HepG2 (cell line): ENCODE data around the gene CCDC33. TPM values are rescaled to one million over a fixed set of nuclear protein-coding genes. Genes with fewer than 3 reads are reported as not detected.

Experiments used
- ATAC-seq: fragments of 200-7000 bp; cut with Tn5 transposase; 3 replicates; pipeline ENCODE4 v1.9.1; 2020; ENCODE audit warnings: mild to moderate bottlenecking, moderate library complexity
- BruUV-seq: library from RNA; stranded (reverse); fragments of 400-500 nt; replicated peaks from 2 replicates; lab custom pipeline; 2021; lab: Mats Ljungman, UMichigan
- CTCF ChIA-PET: fragments of 300-600 bp; formaldehyde crosslinking; extraction: SDS; loops from one replicate; lab custom pipeline; 2021; ENCODE audit warnings: low total read pairs, inconsistent platforms, low intra/inter-chr PET ratio; lab: Yijun Ruan, JAX
- POLR2A ChIA-PET: fragments of 350-600 bp; sonication (Branson Sonifier 250); formaldehyde crosslinking; loops from one replicate; lab custom pipeline; 2020; ENCODE audit warnings: antibody characterized with exemption, inconsistent platforms; lab: Yijun Ruan, JAX
- DNase-seq: peaks from one replicate; pipeline ENCODE4 v3.0.0-alpha.2; 2015; ENCODE audit warnings: low spot score
- FAIRE-seq: peaks from 3 replicates; lab custom pipeline; 2011; peaks lifted over from hg19 to GRCh38; lab: Jason Lieb, UNC
- H2AFZ ChIP-seq: one replicate; pipeline ENCODE4 v1.6.1; 2011; ENCODE audit warnings: low read length, inconsistent platforms
- H3K27ac ChIP-seq: fragments of 300-600 bp; 3 replicates; pipeline ENCODE4 v1.8.0; 2011; ENCODE audit warnings: mixed run types, mild to moderate bottlenecking, mixed read lengths, low read length, inconsistent platforms; ENCODE audit not compliant: insufficient read depth; ENCODE audit errors: extremely low read length
- H3K27me3 ChIP-seq, 2 experiments: fragments of 200-600 bp in 1 of 2; 2 replicates in 1 of 2; 3 replicates in 1 of 2; pipeline versions ENCODE4 v1.6.0 to v1.8.0; 2011; ENCODE audit warnings: low read length in 2 of 2, mild to moderate bottlenecking in 2 of 2, moderate library complexity in 2 of 2, inconsistent platforms in 1 of 2; ENCODE audit not compliant: insufficient read depth in 2 of 2, control insufficient read depth in 1 of 2
- H3K36me3 ChIP-seq, 2 experiments: fragments of 200-600 bp in 1 of 2; replicated peaks in 1 of 2; 2 replicates in 1 of 2; 3 replicates in 1 of 2; pipeline versions ENCODE4 v1.5.1 to v1.8.0; 2011; ENCODE audit warnings: low read length in 2 of 2, inconsistent platforms in 1 of 2; ENCODE audit not compliant: insufficient read depth in 2 of 2, control insufficient read depth in 1 of 2
- H3K4me1 ChIP-seq: 2 replicates; pipeline ENCODE4 v1.5.1; 2012; ENCODE audit warnings: low read length, inconsistent platforms; ENCODE audit not compliant: insufficient read depth
- H3K4me2 ChIP-seq: 2 replicates; pipeline ENCODE4 v1.6.0; 2011; ENCODE audit warnings: low read depth, low read length, inconsistent platforms
- H3K4me3 ChIP-seq, 3 experiments: fragments of 200-600 bp in 1 of 3; sonication (generic), shearing (Covaris generic) in 1 of 3; replicated peaks in 1 of 3; 2 replicates each; pipeline ENCODE4 v1.5.1; 2011 to 2016; ENCODE audit warnings: low read length in 3 of 3, inconsistent platforms in 2 of 3, low read depth in 2 of 3, mild to moderate bottlenecking in 2 of 3, control low read depth in 1 of 3, mixed read lengths in 1 of 3; ENCODE audit not compliant: insufficient read depth in 1 of 3
- H3K79me2 ChIP-seq: one replicate; pipeline ENCODE4 v1.6.1; 2011; ENCODE audit warnings: low read length, inconsistent platforms; ENCODE audit not compliant: insufficient read depth
- H3K9ac ChIP-seq: 2 replicates; pipeline ENCODE4 v1.6.0; 2011; ENCODE audit warnings: mild to moderate bottlenecking, low read depth, low read length, inconsistent platforms; ENCODE audit not compliant: insufficient read depth
- H3K9me3 ChIP-seq: 2 replicates; pipeline ENCODE4 v1.5.1; 2012; ENCODE audit warnings: mild to moderate bottlenecking, low read length
- H4K20me1 ChIP-seq: 2 replicates; pipeline ENCODE4 v1.6.0; 2011; ENCODE audit warnings: inconsistent platforms, mild to moderate bottlenecking, low read length, moderate library complexity; ENCODE audit not compliant: insufficient read depth
- HHEX ChIP-seq: IDR thresholded peaks from 2 replicates; pipeline ENCODE4 v1.6.1; 2016; ENCODE audit warnings: control low read depth
- HNRNPL ChIP-seq: fragments of 200-400 bp; formaldehyde crosslinking; IDR thresholded peaks from 2 replicates; pipeline ENCODE4 v1.6.1; 2017; ENCODE audit warnings: mild to moderate bottlenecking, low read depth, low read length
- MIER2 ChIP-seq: IDR thresholded peaks from 2 replicates; pipeline ENCODE4 v1.6.1; 2016; ENCODE audit warnings: missing biosample characterization, missing genetic modification reagents
- PHF5A ChIP-seq: IDR thresholded peaks from one replicate; pipeline ENCODE4 v1.6.1; 2018; ENCODE audit warnings: low read depth, missing genetic modification reagents; ENCODE audit not compliant: unreplicated experiment
- RERE ChIP-seq: IDR thresholded peaks from 2 replicates; pipeline ENCODE4 v1.6.1; 2016; ENCODE audit warnings: low read depth, missing genetic modification reagents, missing compliant biosample characterization
- U2AF2 ChIP-seq: fragments of 200-400 bp; formaldehyde crosslinking; IDR thresholded peaks from 2 replicates; pipeline ENCODE4 v1.6.1; 2017; ENCODE audit warnings: low read depth, mild to moderate bottlenecking, low read length
- ZIK1 ChIP-seq: sonication (generic); formaldehyde crosslinking; IDR thresholded peaks from 2 replicates; pipeline ENCODE4 v1.5.0; 2020; ENCODE audit warnings: mild to moderate bottlenecking, low read depth, missing genetic modification reagents, borderline replicate concordance
- ZNF343 ChIP-seq: sonication (generic); formaldehyde crosslinking; IDR thresholded peaks from 2 replicates; pipeline ENCODE4 v1.4.0; 2020; ENCODE audit warnings: mild to moderate bottlenecking, missing genetic modification reagents
- ZNF672 ChIP-seq: sonication (generic); formaldehyde crosslinking; IDR thresholded peaks from 2 replicates; pipeline ENCODE4 v1.8.1; 2022; ENCODE audit warnings: missing genetic modification reagents
- WGBS: methylation state at CpG from one replicate; pipeline ENCODE4 v1.1.6; 2017; ENCODE audit warnings: low lambda C conversion rate; 5-methylcytosine and 5-hydroxymethylcytosine counted together
- in situ Hi-C: cut with HindIII; loops from 2 replicates; pipeline ENCODE4 v1.10.0; 2017; ENCODE audit warnings: low pct_unique_long_range_greater_than_20kb; ENCODE audit not compliant: extremely low pct_ligation_motif_present
- intact Hi-C: fragments of 100-400 bp; cut with micrococcal nuclease; formaldehyde crosslinking; loops from one replicate; pipeline ENCODE4 v1.10.0; 2022; ENCODE audit not compliant: unreplicated experiment
- polyA plus RNA-seq, 8 experiments: library from polyadenylated mRNA; depleted of rRNA in 3 of 8; stranded (reverse) in 7 of 8; unstranded in 1 of 8; fragments of >200 nt; fragmentation: Illumina TruSeq in 4 of 8; extraction: Trizol in 4 of 8; gene quantifications; 2 replicates each; pipeline versions ENCODE4 v1.2.1 to v1.2.3, GENCODE V29; 2011 to 2016; ENCODE audit warnings: low read depth in 4 of 8, missing spikeins in 1 of 8, mixed read lengths in 1 of 8; ENCODE audit not compliant: insufficient read depth in 1 of 8
- total RNA-seq, 5 experiments: library from RNA; depleted of rRNA; stranded (reverse); fragments of >200 nt; fragmentation: Illumina TruSeq; extraction: Trizol; gene quantifications; 2 replicates each; pipeline ENCODE4 v1.2.3, GENCODE V29; 2016; ENCODE audit warnings: low read depth in 1 of 5

CCDC33 gene
- total and polyA plus RNA-seq, 2 of the 13 experiments (the other 11 are each of a cell fraction or from before 2014, with no cell fraction given), result 0.30 TPM; not detected in 1

GRCh38 chr15:74239051-74239705, 3.1 kb downstream of the CCDC33 start (continued):
- TF ChIP-seq HHEX (CRISPR knock-in tag) (no peak), U2AF2 (no peak), PHF5A (CRISPR knock-in tag) (no peak), ZNF343 (CRISPR knock-in tag) (no peak), MIER2 (CRISPR knock-in tag) (no peak), ZIK1 (CRISPR knock-in tag) (no peak), ZNF672 (no peak)

DNA sequence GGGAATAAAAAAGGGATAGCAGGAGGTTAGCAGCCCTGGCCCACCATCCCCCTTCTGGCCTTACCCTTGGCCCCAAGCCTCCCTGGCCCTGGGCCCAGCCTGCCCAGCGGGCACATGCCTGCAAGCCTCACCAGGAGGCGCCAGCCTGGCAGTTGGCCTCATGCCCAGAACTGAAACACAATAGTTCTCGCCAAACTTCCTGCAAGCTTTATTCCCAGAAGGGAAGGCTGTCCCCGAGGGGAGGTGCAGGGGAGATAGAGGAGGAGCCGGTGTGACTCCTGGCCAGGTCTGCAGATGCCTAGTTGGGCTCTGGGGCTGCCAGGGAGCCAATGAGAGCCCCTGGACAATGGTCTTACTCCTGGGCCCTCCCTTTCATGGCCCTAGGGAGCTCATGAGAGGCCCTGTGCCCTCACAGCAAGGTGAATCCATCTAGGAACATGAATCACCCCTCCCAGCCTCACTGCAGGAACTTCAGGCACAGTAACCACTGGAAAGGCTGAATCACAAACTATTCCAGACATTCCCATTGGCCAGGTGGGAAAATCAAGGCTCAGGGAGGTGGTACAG, 4.0 kb downstream of the CCDC33 start:
- Histone ChIP-seq H3K36me3 (no peaks in the 10 kb centered on the region), H3K27ac (no peak overlapping the region), H3K4me2 (no peak overlapping the region), H3K4me1 (peaks cover 13% of the 10 kb centered on the region; the same call in 1 of the 2 replicates), H3K4me3 (no peak overlapping the region), H3K9ac (no peak overlapping the region), H3K27me3 (peaks cover 2 to 23% of the 10 kb centered on the region in 2 experiments; a peak in 4 of 5 replicates), H2AFZ (no peak overlapping the region), H3K79me2 (no peaks in the 10 kb centered on the region), H3K9me3 (no peaks in the 10 kb centered on the region), H4K20me1 (no peaks in the 10 kb centered on the region)
- POLR2A ChIA-PET, result no interaction called here
- in situ Hi-C loops (no loop called here), intact Hi-C loops (no loop called here)
- ATAC-seq, result no peak; the same call in 2 of the 3 replicates
- BruUV-seq, result no TSS peak
- peak; percentile 40 for DNase-seq
- FAIRE-seq, result no peak
- 0 out of 2 replicates have a peak, but pooled peaks have one; percentile 30 for TF ChIP-seq HNRNPL
- TF ChIP-seq RERE (CRISPR knock-in tag), result no peak
- CTCF ChIA-PET, result no interaction called here
- 0% methylated on average over 2 of the region's 5 CpGs for WGBS
